GM19025 (cell line): ENCODE measurements around the gene MAPK8IP3.
"Not testable (repeated sequence)": the region's sequence is repeated elsewhere in the genome, so short reads cannot be mapped to it uniquely, and the experiment has no call there.

Experiments used
- ATAC-seq: cut with Tn5 transposase; IDR thresholded peaks from one replicate; pipeline ENCODE4 v1.9.1; 2021; ENCODE audit warnings: mild to moderate bottlenecking, low read depth, moderate library complexity; ENCODE audit not compliant: unreplicated experiment

MAPK8IP3 gene

GRCh38 chr16:1732071-1732470 is 26.1 kb downstream of the MAPK8IP3 start:
- ATAC-seq, result no peak

GRCh38 chr16:1732551-1732987 is 26.6 kb downstream of the MAPK8IP3 start:
- ATAC-seq, result not testable (repeated sequence)

- ATAC-seq, result no peak
These were observed 28.1 kb downstream of the MAPK8IP3 start for GRCh38 chr16:1734123-1734522.

- ATAC-seq, result no peak
These were observed 28.8 kb downstream of the MAPK8IP3 start for GRCh38 chr16:1734816-1735215.

GRCh38 chr16:1740234-1740633 is 34.2 kb downstream of the MAPK8IP3 start:
- ATAC-seq, result no peak

- ATAC-seq, result no peak
These were observed 34.9 kb downstream of the MAPK8IP3 start for GRCh38 chr16:1740781-1741490.

- ATAC-seq, result no peak
These were observed 35.7 kb downstream of the MAPK8IP3 start for GRCh38 chr16:1741553-1742165.

GRCh38 chr16:1743376-1744337 is 37.7 kb downstream of the MAPK8IP3 start:
- ATAC-seq, result no peak

GRCh38 chr16:1744338-1744840 is 38.4 kb downstream of the MAPK8IP3 start:
- no peak for ATAC-seq

GRCh38 chr16:1745181-1745899 is 39.3 kb downstream of the MAPK8IP3 start:
- no peak for ATAC-seq

GRCh38 chr16:1745900-1746692 is 40.1 kb downstream of the MAPK8IP3 start:
- ATAC-seq, result no peak

- ATAC-seq, result no peak
These were observed 40.7 kb downstream of the MAPK8IP3 start for GRCh38 chr16:1746693-1747195.

- no peak for ATAC-seq
These were observed 41.9 kb downstream of the MAPK8IP3 start for GRCh38 chr16:1747934-1748333.

GRCh38 chr16:1749152-1750117 is 43.4 kb downstream of the MAPK8IP3 start:
- no peak for ATAC-seq

GRCh38 chr16:1751946-1752345 is 46.0 kb downstream of the MAPK8IP3 start:
- ATAC-seq, result no peak

GRCh38 chr16:1752853-1753252 is 46.9 kb downstream of the MAPK8IP3 start:
- no peak for ATAC-seq

- no peak for ATAC-seq
These were observed 48.2 kb downstream of the MAPK8IP3 start for GRCh38 chr16:1754204-1754603.
